Measurements from ENCODE around the gene SLC2A9.

The SLC2A9 gene

DNA sequence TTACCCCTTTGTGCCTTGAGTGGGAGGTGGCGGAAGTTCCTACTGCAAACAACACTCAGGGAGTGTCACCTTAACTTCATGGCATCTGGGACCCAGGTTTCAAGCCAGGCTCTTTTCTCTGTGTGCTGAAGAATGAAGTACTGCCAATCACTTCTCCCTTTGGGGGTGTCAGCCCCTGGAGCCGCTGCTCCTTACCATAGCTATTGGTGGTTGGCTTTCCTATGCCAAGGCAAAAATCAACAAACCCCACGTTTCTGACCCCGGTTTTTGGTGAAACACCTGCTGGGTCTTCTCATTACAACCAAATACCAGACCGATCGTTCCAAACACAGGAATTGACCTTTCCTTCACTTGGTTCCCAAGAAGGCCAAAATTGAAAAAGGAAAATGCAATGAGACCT, 19.7 kb upstream of the SLC2A9 start:
- no peaks in the 10 kb centered on the region for H3K9me3 ChIP-seq (ENCODE audit: control insufficient read depth in 2 of 2, low read length in 2 of 2)
- H3K9ac ChIP-seq (ENCODE audit: low read depth in 1 of 2, low read length in 2 of 2), result no peak overlapping the region
- H3K4me3 ChIP-seq (ENCODE audit: low read length in 2 of 2), result no peak overlapping the region
- H3K27me3 ChIP-seq (ENCODE audit: control insufficient read depth in 2 of 2, insufficient read depth in 2 of 2, low read length in 2 of 2), result no peaks in the 10 kb centered on the region
- no peak overlapping the region for H3K27ac ChIP-seq (ENCODE audit: low read depth in 2 of 2, low read length in 2 of 2)
- H3K4me1 ChIP-seq (ENCODE audit: control insufficient read depth in 2 of 2, insufficient read depth in 2 of 2, low read length in 2 of 2), result no peaks in the 10 kb centered on the region
- H3K36me3 ChIP-seq (ENCODE audit: control insufficient read depth in 2 of 2, insufficient read depth in 2 of 2, low read length in 2 of 2), result no peaks in the 10 kb centered on the region

DNA sequence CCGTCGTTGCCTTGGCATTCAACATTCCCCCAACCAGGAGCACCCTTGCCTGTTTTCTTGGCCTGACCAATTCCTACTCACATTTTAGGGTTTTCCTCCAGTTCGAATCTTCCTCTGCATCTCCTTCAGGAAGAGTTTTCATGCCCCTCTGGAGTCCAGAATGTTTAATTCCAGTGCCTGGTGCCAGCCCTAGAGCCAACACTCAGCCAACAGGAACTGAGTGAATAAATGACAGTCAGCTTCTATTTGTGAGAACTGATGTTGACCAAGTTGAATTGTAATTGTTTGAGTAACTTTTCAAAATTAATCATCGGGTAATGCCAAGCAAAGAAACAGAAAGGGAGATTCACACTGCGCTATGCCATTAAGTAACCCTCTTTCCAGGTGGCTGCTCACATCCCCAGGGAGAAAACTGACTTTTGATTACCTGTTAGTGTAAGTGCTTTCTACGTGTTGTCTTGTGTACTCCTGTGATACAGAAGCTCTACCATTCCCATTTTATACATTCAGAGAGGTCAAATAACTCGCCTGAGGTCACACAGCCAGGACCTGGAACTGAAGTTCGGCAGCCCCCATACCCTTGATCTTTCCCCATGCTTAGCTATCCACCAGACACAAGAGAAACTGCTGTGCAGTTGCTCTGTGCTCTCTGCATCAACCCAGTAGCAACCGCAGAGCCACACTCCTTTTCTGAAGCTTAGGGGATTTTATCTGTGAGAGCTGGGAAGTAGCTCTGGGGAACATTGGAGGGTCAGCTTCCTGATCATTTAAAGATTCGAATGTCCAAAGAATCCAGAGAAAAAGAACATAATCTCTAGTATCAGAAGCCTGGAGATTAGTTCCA, 19.0 kb upstream of the SLC2A9 start:
- Histone ChIP-seq H3K36me3 (ENCODE audit: control insufficient read depth in 2 of 2, insufficient read depth in 2 of 2, low read length in 2 of 2) (no peaks in the 10 kb centered on the region), H3K27ac (ENCODE audit: low read depth in 2 of 2, low read length in 2 of 2) (no peak overlapping the region), H3K4me3 (ENCODE audit: low read length in 2 of 2) (no peak overlapping the region), H3K9me3 (ENCODE audit: control insufficient read depth in 2 of 2, low read length in 2 of 2) (no peaks in the 10 kb centered on the region), H3K27me3 (ENCODE audit: control insufficient read depth in 2 of 2, insufficient read depth in 2 of 2, low read length in 2 of 2) (no peaks in the 10 kb centered on the region), H3K9ac (ENCODE audit: low read depth in 1 of 2, low read length in 2 of 2) (no peak overlapping the region), H3K4me1 (ENCODE audit: control insufficient read depth in 2 of 2, insufficient read depth in 2 of 2, low read length in 2 of 2) (no peaks in the 10 kb centered on the region)

DNA sequence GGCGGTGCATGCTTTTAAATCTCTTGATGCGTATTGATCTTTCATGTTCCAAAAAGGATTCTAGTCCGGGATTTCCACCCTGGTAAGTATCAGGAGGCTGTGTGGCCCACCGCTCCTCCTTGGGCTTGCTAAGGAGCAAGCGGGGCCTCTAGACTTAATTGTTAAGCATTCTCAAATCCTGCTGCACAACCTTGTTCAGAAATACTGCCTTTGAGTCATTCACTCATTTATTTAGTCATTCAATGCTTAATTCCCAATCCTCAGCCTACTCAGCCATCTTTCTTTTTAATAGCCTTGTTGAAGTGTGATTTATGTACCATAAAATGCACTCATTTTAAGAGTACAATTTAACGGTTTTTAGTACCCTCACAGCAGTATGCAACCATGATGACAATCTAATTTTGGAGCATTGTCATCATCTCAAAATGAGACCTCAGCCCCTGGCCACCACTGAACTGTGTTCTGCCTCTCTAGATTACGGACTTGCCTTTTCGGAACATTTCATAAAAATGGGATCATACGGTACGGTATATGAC, 15.6 kb upstream of the SLC2A9 start:
- Histone ChIP-seq H3K9ac (ENCODE audit: low read depth in 1 of 2, low read length in 2 of 2) (no peak overlapping the region), H3K27me3 (ENCODE audit: control insufficient read depth in 2 of 2, insufficient read depth in 2 of 2, low read length in 2 of 2) (no peaks in the 10 kb centered on the region), H3K9me3 (ENCODE audit: control insufficient read depth in 2 of 2, low read length in 2 of 2) (no peaks in the 10 kb centered on the region), H3K36me3 (ENCODE audit: control insufficient read depth in 2 of 2, insufficient read depth in 2 of 2, low read length in 2 of 2) (no peaks in the 10 kb centered on the region), H3K4me1 (ENCODE audit: control insufficient read depth in 2 of 2, insufficient read depth in 2 of 2, low read length in 2 of 2) (peaks cover 8 to 11% of the 10 kb centered on the region in 2 donors), H3K4me3 (ENCODE audit: low read length in 2 of 2) (no peak overlapping the region), H3K27ac (ENCODE audit: low read depth in 2 of 2, low read length in 2 of 2) (no peak overlapping the region)

DNA sequence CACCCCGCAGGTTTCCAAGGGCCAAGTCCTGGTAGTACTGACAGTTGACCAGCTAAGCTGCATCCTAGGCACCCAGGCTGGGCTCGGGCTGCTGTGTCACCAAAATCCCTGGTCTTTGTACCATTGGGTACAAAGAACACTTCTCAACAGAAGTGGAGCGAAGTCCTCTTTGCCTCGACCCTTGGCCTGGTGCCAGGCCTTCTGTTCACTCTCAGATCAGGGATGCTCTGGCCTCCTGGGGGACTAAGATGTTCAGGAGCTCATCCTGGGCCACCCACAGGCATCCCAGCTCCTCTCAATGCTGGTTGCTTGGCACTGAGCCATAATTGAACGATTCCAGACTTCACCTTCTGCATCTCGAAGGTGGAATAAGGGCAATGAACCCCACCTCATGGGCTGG, 13.8 kb upstream of the SLC2A9 start:
- Histone ChIP-seq H3K9ac (ENCODE audit: low read depth in 1 of 2, low read length in 2 of 2) (no peak overlapping the region), H3K36me3 (ENCODE audit: control insufficient read depth in 2 of 2, insufficient read depth in 2 of 2, low read length in 2 of 2) (no peaks in the 10 kb centered on the region), H3K27me3 (ENCODE audit: control insufficient read depth in 2 of 2, insufficient read depth in 2 of 2, low read length in 2 of 2) (no peaks in the 10 kb centered on the region), H3K27ac (ENCODE audit: low read depth in 2 of 2, low read length in 2 of 2) (no peak overlapping the region), H3K4me1 (ENCODE audit: control insufficient read depth in 2 of 2, insufficient read depth in 2 of 2, low read length in 2 of 2) (peaks cover 8 to 11% of the 10 kb centered on the region in 2 donors), H3K9me3 (ENCODE audit: control insufficient read depth in 2 of 2, low read length in 2 of 2) (no peaks in the 10 kb centered on the region), H3K4me3 (ENCODE audit: low read length in 2 of 2) (no peak overlapping the region)

DNA sequence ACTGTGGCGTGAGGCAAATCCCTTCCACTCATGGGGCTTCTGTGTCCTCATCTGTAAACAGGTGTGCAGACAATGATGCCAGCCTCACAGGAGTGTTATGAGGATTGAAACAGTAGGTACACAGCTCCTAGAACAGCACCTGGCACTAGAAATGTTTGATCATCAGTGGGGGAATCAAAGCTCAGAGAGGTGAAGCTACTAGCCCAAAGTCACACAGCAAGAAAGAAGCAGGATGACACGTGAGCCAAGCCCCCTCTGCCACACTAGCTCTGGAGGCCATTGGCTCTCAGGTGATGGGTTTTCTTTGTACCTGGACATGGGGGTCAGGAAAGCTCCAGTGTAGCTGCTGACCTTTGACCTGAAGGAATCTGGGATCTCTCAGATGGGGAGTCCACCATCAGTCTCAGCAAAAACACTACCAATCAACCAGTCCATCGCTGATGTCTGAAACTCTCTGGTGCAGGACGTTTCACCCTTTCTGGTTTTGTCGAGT, 13.4 kb upstream of the SLC2A9 start:
- H3K27ac ChIP-seq (ENCODE audit: low read depth in 2 of 2, low read length in 2 of 2), result no peak overlapping the region
- H3K4me3 ChIP-seq (ENCODE audit: low read length in 2 of 2), result no peak overlapping the region
- no peaks in the 10 kb centered on the region for H3K27me3 ChIP-seq (ENCODE audit: control insufficient read depth in 2 of 2, insufficient read depth in 2 of 2, low read length in 2 of 2)
- H3K36me3 ChIP-seq (ENCODE audit: control insufficient read depth in 2 of 2, insufficient read depth in 2 of 2, low read length in 2 of 2), result no peaks in the 10 kb centered on the region
- peaks cover 8 to 11% of the 10 kb centered on the region in 2 donors for H3K4me1 ChIP-seq (ENCODE audit: control insufficient read depth in 2 of 2, insufficient read depth in 2 of 2, low read length in 2 of 2)
- H3K9me3 ChIP-seq (ENCODE audit: control insufficient read depth in 2 of 2, low read length in 2 of 2), result no peaks in the 10 kb centered on the region
- no peak overlapping the region for H3K9ac ChIP-seq (ENCODE audit: low read depth in 1 of 2, low read length in 2 of 2)

DNA sequence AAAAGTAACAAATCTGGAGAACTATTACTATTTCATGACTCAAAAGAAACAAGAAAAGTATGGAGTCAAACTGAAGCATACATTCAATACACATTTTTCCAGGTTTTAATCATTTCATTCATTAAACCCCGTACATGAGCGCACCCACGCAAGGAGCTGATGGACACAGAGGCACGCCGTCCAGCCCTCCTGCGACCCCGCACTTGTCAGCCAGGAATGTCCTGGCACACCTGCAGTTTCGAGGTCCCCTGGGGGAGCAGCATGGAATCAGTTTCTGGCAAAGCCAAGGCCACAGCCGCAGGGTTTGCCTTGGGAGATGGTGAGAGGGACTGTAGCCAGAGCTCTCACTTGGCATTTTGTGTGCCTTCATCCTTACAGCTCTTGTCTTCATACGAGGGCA, 12.8 kb upstream of the SLC2A9 start:
- no peaks in the 10 kb centered on the region for H3K27me3 ChIP-seq (ENCODE audit: control insufficient read depth in 2 of 2, insufficient read depth in 2 of 2, low read length in 2 of 2)
- no peaks in the 10 kb centered on the region for H3K9me3 ChIP-seq (ENCODE audit: control insufficient read depth in 2 of 2, low read length in 2 of 2)
- H3K27ac ChIP-seq (ENCODE audit: low read depth in 2 of 2, low read length in 2 of 2), result peak overlapping the region in 1 of 2 donors; percentile 9
- peaks cover 8 to 11% of the 10 kb centered on the region in 2 donors for H3K4me1 ChIP-seq (ENCODE audit: control insufficient read depth in 2 of 2, insufficient read depth in 2 of 2, low read length in 2 of 2)
- no peaks in the 10 kb centered on the region for H3K36me3 ChIP-seq (ENCODE audit: control insufficient read depth in 2 of 2, insufficient read depth in 2 of 2, low read length in 2 of 2)
- no peak overlapping the region for H3K9ac ChIP-seq (ENCODE audit: low read depth in 1 of 2, low read length in 2 of 2)
- no peak overlapping the region for H3K4me3 ChIP-seq (ENCODE audit: low read length in 2 of 2)

DNA sequence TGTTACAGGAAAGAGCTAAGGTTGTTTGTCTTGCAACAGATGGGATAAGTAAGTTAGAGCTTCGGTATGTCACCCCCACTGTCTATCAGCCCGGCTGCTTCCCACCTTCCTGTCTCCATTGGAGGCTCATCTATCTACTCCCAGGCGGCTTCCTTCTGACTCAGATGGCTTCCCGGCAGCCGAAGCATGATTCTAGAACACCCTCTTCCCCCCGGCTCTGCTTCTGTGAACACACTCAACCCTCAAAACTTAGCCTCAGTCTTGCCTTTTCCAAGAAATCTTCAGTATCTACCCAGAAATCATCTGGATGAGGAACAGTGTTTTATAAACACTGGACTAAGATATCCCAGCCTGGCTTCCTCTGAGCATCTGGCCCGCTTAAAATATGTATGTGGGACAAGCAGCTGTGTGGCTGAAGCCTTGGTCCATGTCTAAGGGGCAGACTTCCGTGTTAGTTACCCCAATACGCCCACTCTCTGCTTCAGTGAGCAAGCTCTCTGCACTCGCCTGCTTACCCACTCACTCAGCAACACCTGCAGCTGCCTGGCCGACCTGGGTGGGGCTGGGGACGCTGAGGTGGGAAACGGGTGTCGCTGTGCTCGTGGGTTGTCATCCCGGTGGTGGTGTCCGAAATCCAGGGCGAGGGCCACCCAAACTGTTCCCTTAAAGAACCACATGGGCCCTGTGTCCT, 12.0 kb upstream of the SLC2A9 start:
- H3K4me1 ChIP-seq (ENCODE audit: control insufficient read depth in 2 of 2, insufficient read depth in 2 of 2, low read length in 2 of 2), result peaks cover 8 to 11% of the 10 kb centered on the region in 2 donors
- H3K27ac ChIP-seq (ENCODE audit: low read depth in 2 of 2, low read length in 2 of 2), result peak overlapping the region; percentile 48 to 59
- no peaks in the 10 kb centered on the region for H3K36me3 ChIP-seq (ENCODE audit: control insufficient read depth in 2 of 2, insufficient read depth in 2 of 2, low read length in 2 of 2)
- no peak overlapping the region for H3K4me3 ChIP-seq (ENCODE audit: low read length in 2 of 2)
- no peaks in the 10 kb centered on the region for H3K27me3 ChIP-seq (ENCODE audit: control insufficient read depth in 2 of 2, insufficient read depth in 2 of 2, low read length in 2 of 2)
- H3K9ac ChIP-seq (ENCODE audit: low read depth in 1 of 2, low read length in 2 of 2), result no peak overlapping the region
- H3K9me3 ChIP-seq (ENCODE audit: control insufficient read depth in 2 of 2, low read length in 2 of 2), result no peaks in the 10 kb centered on the region

DNA sequence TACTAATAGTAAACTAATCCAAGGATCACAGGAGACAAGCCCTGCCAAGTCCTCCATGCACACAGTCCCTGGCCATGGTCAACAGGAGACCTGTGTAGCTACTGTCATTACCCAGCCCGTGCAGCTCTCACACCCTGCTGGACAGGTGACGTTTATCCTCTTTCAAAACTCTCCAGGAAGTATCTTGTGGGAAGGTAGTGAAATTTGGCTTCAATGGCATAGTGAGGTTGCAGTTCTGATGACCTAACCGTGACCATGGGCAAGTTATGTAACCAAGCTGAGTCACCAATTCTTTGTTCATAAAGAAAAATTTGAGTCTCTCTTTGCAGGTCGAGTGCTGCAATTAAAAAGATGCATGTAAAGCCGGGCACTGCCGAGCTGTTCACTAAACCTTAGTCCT, 11.3 kb upstream of the SLC2A9 start:
- Histone ChIP-seq H3K27me3 (ENCODE audit: control insufficient read depth in 2 of 2, insufficient read depth in 2 of 2, low read length in 2 of 2) (no peaks in the 10 kb centered on the region), H3K9me3 (ENCODE audit: control insufficient read depth in 2 of 2, low read length in 2 of 2) (no peaks in the 10 kb centered on the region), H3K4me3 (ENCODE audit: low read length in 2 of 2) (no peak overlapping the region), H3K27ac (ENCODE audit: low read depth in 2 of 2, low read length in 2 of 2) (peak overlapping the region; percentile 48 to 59), H3K36me3 (ENCODE audit: control insufficient read depth in 2 of 2, insufficient read depth in 2 of 2, low read length in 2 of 2) (no peaks in the 10 kb centered on the region), H3K4me1 (ENCODE audit: control insufficient read depth in 2 of 2, insufficient read depth in 2 of 2, low read length in 2 of 2) (peaks cover 8 to 11% of the 10 kb centered on the region in 2 donors), H3K9ac (ENCODE audit: low read depth in 1 of 2, low read length in 2 of 2) (no peak overlapping the region)

DNA sequence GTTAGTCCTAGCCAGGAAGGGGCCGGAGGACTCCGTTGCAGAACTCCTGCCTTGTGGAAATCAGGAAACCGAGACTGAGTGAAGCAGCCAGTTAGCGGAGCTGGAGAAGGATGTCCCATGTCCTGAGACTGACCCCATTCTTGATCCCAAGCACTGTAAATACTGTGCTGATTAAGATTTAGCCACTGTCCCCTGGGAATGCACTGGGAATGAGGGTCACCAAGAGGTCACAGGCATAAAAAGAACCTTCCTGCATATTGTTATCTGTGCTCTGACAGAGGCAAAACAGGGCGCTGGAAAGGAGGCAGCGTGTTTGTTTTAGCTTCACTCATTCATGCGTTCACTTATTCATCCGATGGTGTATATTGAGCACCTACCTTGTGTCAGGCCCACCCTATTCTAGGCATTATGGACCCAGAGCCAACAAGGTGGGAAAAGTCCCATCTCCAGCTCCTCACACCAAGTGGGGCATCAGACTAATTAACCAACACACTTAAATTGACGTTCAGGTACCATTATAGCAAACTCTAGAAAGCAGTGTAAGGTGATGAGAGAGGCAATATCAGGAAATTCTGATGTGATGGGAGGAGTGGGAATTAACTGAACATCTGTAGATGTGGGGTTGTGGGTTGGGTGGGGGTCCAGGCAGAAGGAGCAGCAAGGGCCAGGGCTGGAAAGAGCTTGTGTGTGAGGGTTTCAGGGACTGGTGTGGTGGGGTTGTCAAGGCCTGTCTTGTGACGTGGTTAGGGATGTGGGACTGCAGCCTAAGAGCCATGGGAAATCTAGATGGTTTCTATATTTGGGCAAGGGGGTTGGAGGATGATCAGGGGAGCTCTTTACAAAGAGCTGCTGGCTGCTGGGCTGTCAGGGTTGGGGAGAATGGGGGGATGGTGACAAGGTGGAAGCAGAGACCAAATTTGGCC, 10.6 kb upstream of the SLC2A9 start:
- Histone ChIP-seq H3K9me3 (ENCODE audit: control insufficient read depth in 2 of 2, low read length in 2 of 2) (no peaks in the 10 kb centered on the region), H3K4me1 (ENCODE audit: control insufficient read depth in 2 of 2, insufficient read depth in 2 of 2, low read length in 2 of 2) (peaks cover 8 to 11% of the 10 kb centered on the region in 2 donors), H3K9ac (ENCODE audit: low read depth in 1 of 2, low read length in 2 of 2) (no peak overlapping the region), H3K36me3 (ENCODE audit: control insufficient read depth in 2 of 2, insufficient read depth in 2 of 2, low read length in 2 of 2) (no peaks in the 10 kb centered on the region), H3K27ac (ENCODE audit: low read depth in 2 of 2, low read length in 2 of 2) (peak overlapping the region; percentile 34 to 59), H3K4me3 (ENCODE audit: low read length in 2 of 2) (no peak overlapping the region), H3K27me3 (ENCODE audit: control insufficient read depth in 2 of 2, insufficient read depth in 2 of 2, low read length in 2 of 2) (no peaks in the 10 kb centered on the region)
